Neutrophil (primary cell): ENCODE measurements around the gene HMMR.

Experiments used
- H3K27ac ChIP-seq: fragments of 200-600 bp; sonication (generic); 2 replicates; pipeline ENCODE4 v1.5.1; 2016; ENCODE audit warnings: mild to moderate bottlenecking, moderate library complexity
- H3K27me3 ChIP-seq: fragments of 200-600 bp; sonication (generic); 2 replicates; pipeline ENCODE4 v1.6.0; 2016; ENCODE audit warnings: mild to moderate bottlenecking
- H3K36me3 ChIP-seq: fragments of 200-600 bp; sonication (generic); 2 replicates; pipeline ENCODE4 v1.5.1; 2017
- H3K4me1 ChIP-seq, 2 experiments: fragments of 200-600 bp in 1 of 2; sonication (generic) in 1 of 2; 1 replicate in 1 of 2; 2 replicates in 1 of 2; pipeline versions ENCODE4 v1.5.1 to v1.6.1; 2013 to 2016; ENCODE audit warnings: low read depth in 1 of 2, low read length in 1 of 2, mild to moderate bottlenecking in 1 of 2, moderate library complexity in 1 of 2; ENCODE audit not compliant: control insufficient read depth in 1 of 2, insufficient read depth in 1 of 2
- H3K4me3 ChIP-seq, 2 experiments: fragments of 200-600 bp in 1 of 2; sonication (generic) in 1 of 2; 1 replicate in 1 of 2; 2 replicates in 1 of 2; pipeline ENCODE4 v1.5.1; 2013 to 2016; ENCODE audit warnings: low read depth in 1 of 2, low read length in 1 of 2, mild to moderate bottlenecking in 1 of 2, moderate library complexity in 1 of 2
- H3K9me3 ChIP-seq: fragments of 200-600 bp; sonication (generic); 2 replicates; pipeline ENCODE4 v1.5.1; 2016
- TF ChIP-seq, protein P1 (sequence below): fragments of 200-600 bp; sonication (generic); IDR thresholded peaks from 2 replicates; pipeline ENCODE4 v1.5.1; 2016; ENCODE audit warnings: antibody characterized with exemption

The HMMR gene

GRCh38 chr5:163459462-163459818 is 992 bp upstream of the HMMR start:
- Histone ChIP-seq H3K4me1 (peaks cover 29% of the 10 kb centered on the region in 2 experiments), H3K27ac (peak overlapping the region; percentile 81), H3K4me3 (peak overlapping the region; percentile 85 to 91), H3K27me3 (no peaks in the 10 kb centered on the region), H3K36me3 (no peaks in the 10 kb centered on the region), H3K9me3 (no peaks in the 10 kb centered on the region)
- TF ChIP-seq, protein P1, sequence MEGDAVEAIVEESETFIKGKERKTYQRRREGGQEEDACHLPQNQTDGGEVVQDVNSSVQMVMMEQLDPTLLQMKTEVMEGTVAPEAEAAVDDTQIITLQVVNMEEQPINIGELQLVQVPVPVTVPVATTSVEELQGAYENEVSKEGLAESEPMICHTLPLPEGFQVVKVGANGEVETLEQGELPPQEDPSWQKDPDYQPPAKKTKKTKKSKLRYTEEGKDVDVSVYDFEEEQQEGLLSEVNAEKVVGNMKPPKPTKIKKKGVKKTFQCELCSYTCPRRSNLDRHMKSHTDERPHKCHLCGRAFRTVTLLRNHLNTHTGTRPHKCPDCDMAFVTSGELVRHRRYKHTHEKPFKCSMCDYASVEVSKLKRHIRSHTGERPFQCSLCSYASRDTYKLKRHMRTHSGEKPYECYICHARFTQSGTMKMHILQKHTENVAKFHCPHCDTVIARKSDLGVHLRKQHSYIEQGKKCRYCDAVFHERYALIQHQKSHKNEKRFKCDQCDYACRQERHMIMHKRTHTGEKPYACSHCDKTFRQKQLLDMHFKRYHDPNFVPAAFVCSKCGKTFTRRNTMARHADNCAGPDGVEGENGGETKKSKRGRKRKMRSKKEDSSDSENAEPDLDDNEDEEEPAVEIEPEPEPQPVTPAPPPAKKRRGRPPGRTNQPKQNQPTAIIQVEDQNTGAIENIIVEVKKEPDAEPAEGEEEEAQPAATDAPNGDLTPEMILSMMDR, result no peak

- Histone ChIP-seq H3K36me3 (no peaks in the 10 kb centered on the region), H3K27ac (peak within 1 kb of the TSS; percentile 81), H3K4me3 (peak within 1 kb of the TSS; percentile 85 to 91), H3K4me1 (peaks cover 29% of the 10 kb centered on the region in 2 experiments), H3K9me3 (no peaks in the 10 kb centered on the region), H3K27me3 (no peaks in the 10 kb centered on the region)
- TF ChIP-seq, protein P1, result peak; percentile 46
Observed at GRCh38 chr5:163459819-163460561, 442 bp upstream of the HMMR start, which contains the start of gene NUDCD2. Gene NUDCD2 (minus strand): TSS chr5:163460102. CDS start chr5:163460050, 52 bp downstream.

DNA sequence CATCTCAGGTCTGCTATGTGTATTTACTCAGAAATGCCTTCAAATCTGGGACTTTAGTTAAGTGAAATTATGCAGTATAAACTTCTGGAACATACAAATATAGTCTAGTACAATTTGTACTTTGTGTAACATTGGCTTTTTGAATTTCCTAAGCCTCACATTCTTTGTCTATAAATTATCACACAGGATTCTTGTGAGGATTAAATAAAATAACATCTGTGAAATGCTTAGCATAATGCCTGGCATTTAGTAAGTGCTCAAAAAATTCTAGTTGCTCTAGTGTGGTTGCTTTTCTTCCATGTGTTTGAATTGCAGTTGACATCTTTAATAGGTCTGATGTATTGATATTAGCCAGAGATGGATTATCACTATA is 2.6 kb downstream of the HMMR start:
- TF ChIP-seq, protein P1, result no peak
- H3K9me3 ChIP-seq, result no peaks in the 10 kb centered on the region
- H3K4me1 ChIP-seq, result peaks cover 29% of the 10 kb centered on the region in 2 experiments
- no peak overlapping the region for H3K27ac ChIP-seq
- H3K36me3 ChIP-seq, result peaks cover 4% of the 10 kb centered on the region
- no peak overlapping the region for H3K4me3 ChIP-seq
- H3K27me3 ChIP-seq, result no peaks in the 10 kb centered on the region

DNA sequence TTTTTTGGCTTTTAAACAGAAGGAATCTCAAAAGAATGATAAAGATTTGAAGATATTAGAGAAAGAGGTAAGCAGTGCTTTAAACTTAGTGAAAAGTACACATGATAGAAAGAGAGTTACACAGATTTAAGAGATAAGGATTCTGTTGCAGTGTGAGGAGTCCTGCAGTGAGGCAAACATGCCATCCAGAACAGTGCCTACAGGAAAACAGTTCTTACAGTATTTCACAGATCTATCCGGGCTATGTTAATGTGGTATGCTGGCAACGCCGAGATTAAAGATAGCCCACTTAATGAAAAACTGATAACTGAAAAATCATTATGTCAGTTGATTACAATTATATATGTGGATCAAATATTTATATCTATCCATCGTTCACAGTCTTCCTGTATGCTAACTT is 7.2 kb downstream of the HMMR start:
- peaks cover 40% of the 10 kb centered on the region for H3K36me3 ChIP-seq
- TF ChIP-seq, protein P1, result no peak
- H3K9me3 ChIP-seq, result no peaks in the 10 kb centered on the region
- H3K4me1 ChIP-seq, result no peaks in the 10 kb centered on the region
- no peak overlapping the region for H3K4me3 ChIP-seq
- H3K27me3 ChIP-seq, result no peaks in the 10 kb centered on the region
- no peak overlapping the region for H3K27ac ChIP-seq

DNA sequence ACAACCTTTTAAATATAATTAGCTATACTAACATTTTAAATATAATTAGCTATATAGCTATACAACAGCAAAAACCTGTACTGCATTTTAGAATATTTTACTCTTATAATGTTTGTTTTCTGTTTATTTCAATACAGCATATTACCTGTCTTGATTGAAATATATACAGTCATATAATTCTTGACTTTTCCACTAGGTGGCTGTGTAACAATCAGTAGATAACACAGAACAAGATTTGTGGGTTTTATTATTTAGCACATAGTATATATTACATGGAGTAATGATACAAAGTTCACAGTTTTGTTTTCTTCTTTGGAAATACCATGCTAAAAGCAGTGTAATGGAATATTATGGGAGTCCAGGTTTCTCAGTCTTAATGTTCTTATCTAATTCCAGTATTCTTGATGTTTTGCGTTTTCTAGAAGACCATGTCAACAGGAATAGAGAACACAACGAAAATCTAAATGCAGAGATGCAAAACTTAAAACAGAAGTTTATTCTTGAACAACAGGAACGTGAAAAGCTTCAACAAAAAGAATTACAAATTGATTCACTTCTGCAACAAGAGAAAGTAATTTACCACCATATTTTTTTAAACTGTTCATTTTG is 13.3 kb downstream of the HMMR start:
- TF ChIP-seq, protein P1, result no peak
- Histone ChIP-seq H3K27me3 (no peaks in the 10 kb centered on the region), H3K9me3 (no peaks in the 10 kb centered on the region), H3K36me3 (peaks cover 64% of the 10 kb centered on the region), H3K4me3 (no peak overlapping the region), H3K4me1 (no peaks in the 10 kb centered on the region), H3K27ac (no peak overlapping the region)
